Choroid plexus epithelial cell (primary cell): ENCODE data around the gene PDE5A.
"Not testable (repeated sequence)": the region's sequence is repeated elsewhere in the genome, so short reads cannot be mapped to it uniquely, and the experiment has no call there.

Source experiments
- DNase-seq: peaks from one replicate; pipeline ENCODE4 v3.0.0-alpha.2; 2010; ENCODE audit warnings: low read depth
- H3K4me3 ChIP-seq: 2 replicates; pipeline ENCODE4 v1.5.1; 2011; ENCODE audit warnings: low read depth, mild to moderate bottlenecking, control low read depth, low read length, moderate library complexity
- CTCF ChIP-seq: conservative IDR thresholded peaks from 2 replicates; pipeline ENCODE4 v1.5.1; 2011; ENCODE audit warnings: low read depth, mild to moderate bottlenecking, control low read depth, inconsistent platforms, low read length, moderate library complexity

The PDE5A gene

GRCh38 chr4:119666653-119667091, 38.1 kb upstream of the PDE5A start:
- TF ChIP-seq CTCF = no peak
- H3K4me3 ChIP-seq = no peak overlapping the region
- no peak for DNase-seq

GRCh38 chr4:119665752-119666151, 37.1 kb upstream of the PDE5A start:
- no peak overlapping the region for H3K4me3 ChIP-seq
- no peak for DNase-seq
- TF ChIP-seq CTCF = no peak

GRCh38 chr4:119664168-119664907, 35.7 kb upstream of the PDE5A start:
- H3K4me3 ChIP-seq = no peak overlapping the region
- TF ChIP-seq CTCF = no peak
- peak; percentile 33 for DNase-seq

- TF ChIP-seq CTCF = no peak
- DNase-seq = peak; percentile 20
- peak overlapping the region; percentile 23 for H3K4me3 ChIP-seq
These were observed 34.7 kb upstream of the PDE5A start for GRCh38 chr4:119663160-119663788.

GRCh38 chr4:119662612-119663011, 34.0 kb upstream of the PDE5A start:
- not testable (repeated sequence) for DNase-seq, H3K4me3 ChIP-seq

GRCh38 chr4:119661231-119661630, 32.6 kb upstream of the PDE5A start:
- no peak overlapping the region for H3K4me3 ChIP-seq
- DNase-seq = no peak
- TF ChIP-seq CTCF = no peak

GRCh38 chr4:119659576-119659975, 31.0 kb upstream of the PDE5A start:
- peak; percentile 49 for DNase-seq
- H3K4me3 ChIP-seq = no peak overlapping the region
- TF ChIP-seq CTCF = no peak
